Measurements from ENCODE around the gene PDE11A. TPM values are rescaled to one million over a fixed set of nuclear protein-coding genes. Genes with fewer than 3 reads are reported as not detected.

Gene PDE11A
- total and polyA plus RNA-seq, 8 donors: under 0.01 to 0.87 (median 0.40) TPM; not detected in 2

DNA sequence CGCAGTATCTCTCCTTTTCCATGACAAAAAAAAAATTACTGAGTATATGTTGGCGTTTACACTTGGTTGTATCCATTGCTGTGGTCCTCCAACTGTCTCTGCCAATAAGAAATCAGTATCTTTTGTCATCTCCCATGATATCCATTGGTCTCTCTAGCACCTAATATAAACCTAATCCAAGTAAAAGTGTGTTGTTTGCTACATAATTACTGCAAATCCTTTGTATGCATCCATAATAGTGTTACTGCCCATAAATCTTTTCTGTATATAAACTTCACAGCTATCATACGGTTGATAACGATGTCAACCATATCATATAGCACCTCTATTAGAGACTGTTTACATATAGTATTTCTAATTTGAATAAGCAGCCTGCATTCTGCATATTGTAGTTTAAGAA is 453.1 kb downstream of the PDE11A start:
- H3K27ac ChIP-seq: peak overlapping the region in 2 of 5 donors; percentile 96 to 98
- intact Hi-C loops (cut with DNase I; ENCODE audit: low total_unique reads): no loop called here
- H3K4me3 ChIP-seq: peak overlapping the region in 3 of 4 donors; percentile 75 to 89 (median 79)
- DNase-seq: no peak
- no peaks in the 10 kb centered on the region for H3K27me3 ChIP-seq
- peaks cover 0 to 13% (median 9%) of the 10 kb centered on the region in 4 donors for H3K4me1 ChIP-seq
- TF ChIP-seq EP300 (IDR thresholded peaks at IDR 0.05): no peak
- no peak for TF ChIP-seq POLR2A (IDR thresholded peaks at IDR 0.05)
- TF ChIP-seq, protein P1, sequence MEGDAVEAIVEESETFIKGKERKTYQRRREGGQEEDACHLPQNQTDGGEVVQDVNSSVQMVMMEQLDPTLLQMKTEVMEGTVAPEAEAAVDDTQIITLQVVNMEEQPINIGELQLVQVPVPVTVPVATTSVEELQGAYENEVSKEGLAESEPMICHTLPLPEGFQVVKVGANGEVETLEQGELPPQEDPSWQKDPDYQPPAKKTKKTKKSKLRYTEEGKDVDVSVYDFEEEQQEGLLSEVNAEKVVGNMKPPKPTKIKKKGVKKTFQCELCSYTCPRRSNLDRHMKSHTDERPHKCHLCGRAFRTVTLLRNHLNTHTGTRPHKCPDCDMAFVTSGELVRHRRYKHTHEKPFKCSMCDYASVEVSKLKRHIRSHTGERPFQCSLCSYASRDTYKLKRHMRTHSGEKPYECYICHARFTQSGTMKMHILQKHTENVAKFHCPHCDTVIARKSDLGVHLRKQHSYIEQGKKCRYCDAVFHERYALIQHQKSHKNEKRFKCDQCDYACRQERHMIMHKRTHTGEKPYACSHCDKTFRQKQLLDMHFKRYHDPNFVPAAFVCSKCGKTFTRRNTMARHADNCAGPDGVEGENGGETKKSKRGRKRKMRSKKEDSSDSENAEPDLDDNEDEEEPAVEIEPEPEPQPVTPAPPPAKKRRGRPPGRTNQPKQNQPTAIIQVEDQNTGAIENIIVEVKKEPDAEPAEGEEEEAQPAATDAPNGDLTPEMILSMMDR (IDR thresholded peaks at IDR 0.05): no peak
- no peak for TF ChIP-seq POLR2AphosphoS5 (IDR thresholded peaks at IDR 0.05)
- H3K9me3 ChIP-seq: no peaks in the 10 kb centered on the region
- 77 to 89% (median 85%) methylated on average over 4 of the region's 4 CpGs for WGBS, 5 donors
- no peaks in the 10 kb centered on the region for H3K36me3 ChIP-seq

DNA sequence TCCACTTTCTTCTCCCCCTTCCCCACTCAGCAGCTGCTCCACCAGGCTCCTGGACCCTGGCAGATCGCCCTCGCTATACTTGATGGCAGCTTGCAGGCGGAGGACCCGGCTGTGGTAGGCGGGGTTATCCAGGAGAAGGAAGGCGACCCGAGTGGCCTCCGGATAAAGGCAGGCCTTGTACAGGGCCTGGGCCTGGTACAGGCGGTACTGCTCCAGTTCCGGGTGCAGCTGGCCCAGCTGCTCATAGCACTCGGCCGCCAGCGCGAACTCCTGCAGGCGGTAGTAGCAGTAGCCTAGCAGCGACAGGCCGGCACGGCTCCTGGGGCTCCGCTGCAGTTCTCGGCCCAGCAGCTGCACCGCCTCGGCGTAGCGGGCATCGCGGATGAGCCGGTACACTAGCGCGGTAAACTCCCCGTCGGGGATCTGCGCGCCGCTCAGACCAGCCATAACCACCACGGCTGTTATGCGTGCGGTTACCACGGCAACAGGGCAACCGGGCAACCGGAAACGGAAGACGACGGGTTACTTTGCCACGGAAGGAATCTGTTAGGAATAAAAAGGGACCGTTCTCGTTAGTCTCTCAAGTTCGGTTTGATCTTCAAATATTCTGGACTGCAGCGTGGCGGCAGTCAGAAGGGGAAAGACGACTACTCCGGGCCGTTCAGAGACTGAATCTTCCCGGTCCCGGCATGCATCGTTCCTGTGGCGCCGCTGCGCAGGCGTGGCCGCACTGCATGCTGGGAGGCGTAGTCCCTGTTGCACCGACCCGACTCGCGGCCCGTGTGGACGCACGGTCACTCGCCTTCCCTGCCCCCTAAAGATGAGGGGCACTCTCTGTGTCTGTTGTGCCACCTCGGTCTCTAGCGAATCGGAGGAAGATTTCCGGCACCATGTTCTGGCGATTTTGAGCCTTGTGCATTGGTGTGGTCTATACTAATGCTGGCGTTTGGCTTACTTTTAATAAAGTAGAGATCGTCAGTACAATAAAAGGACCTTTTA is 454.0 kb downstream of the PDE11A start:
- H3K27ac ChIP-seq: peak overlapping the region; percentile 95 to 98 (median 96)
- intact Hi-C loops (cut with DNase I; ENCODE audit: low total_unique reads): no loop called here
- H3K9me3 ChIP-seq: no peaks in the 10 kb centered on the region
- H3K36me3 ChIP-seq: no peaks in the 10 kb centered on the region
- peaks cover 0 to 13% (median 9%) of the 10 kb centered on the region in 4 donors for H3K4me1 ChIP-seq
- WGBS, 5 donors: 1 to 5% (median 3%) methylated on average over 30 to 76 of the region's 76 CpGs
- DNase-seq: peak; percentile 93 to 97
- TF ChIP-seq EP300 (IDR thresholded peaks at IDR 0.05) (no peak), POLR2AphosphoS5 (IDR thresholded peaks at IDR 0.05) (peak; percentile 44 to 67 (median 62)), POLR2A (IDR thresholded peaks at IDR 0.05) (no peak)
- TF ChIP-seq, protein P1 (IDR thresholded peaks at IDR 0.05): peak in 1 of 7 experiments; percentile 28
- H3K4me3 ChIP-seq: peak overlapping the region; percentile 73 to 89 (median 77)
- no peaks in the 10 kb centered on the region for H3K27me3 ChIP-seq

DNA sequence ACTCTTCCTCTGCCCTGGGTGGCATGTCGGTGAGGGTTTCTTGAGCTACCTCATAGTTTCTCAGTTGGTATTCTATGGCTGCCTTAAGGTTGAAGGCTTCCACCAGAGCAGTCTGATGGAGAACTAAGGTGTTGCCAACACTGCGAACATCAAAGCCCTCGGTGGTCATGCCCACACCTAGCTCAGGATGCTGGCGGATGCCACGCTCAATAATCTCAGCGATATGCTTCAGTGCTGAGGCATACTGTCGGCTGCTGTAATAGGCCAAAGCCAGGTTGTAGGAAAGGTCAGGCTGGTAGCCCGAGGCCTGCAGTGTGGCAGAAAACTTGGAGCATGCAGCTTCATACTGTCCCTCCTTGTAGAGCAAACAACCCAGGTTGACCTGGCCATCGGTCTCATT is 454.7 kb downstream of the PDE11A start:
- Histone ChIP-seq H3K27me3 (no peaks in the 10 kb centered on the region), H3K27ac (peak overlapping the region; percentile 95 to 98 (median 96)), H3K4me1 (peaks cover 0 to 13% (median 9%) of the 10 kb centered on the region in 4 donors), H3K9me3 (no peaks in the 10 kb centered on the region), H3K36me3 (no peaks in the 10 kb centered on the region), H3K4me3 (peak overlapping the region; percentile 73 to 89 (median 77))
- TF ChIP-seq EP300 (IDR thresholded peaks at IDR 0.05): no peak
- TF ChIP-seq POLR2A (IDR thresholded peaks at IDR 0.05): no peak
- no peak for DNase-seq
- 89 to 93% (median 91%) methylated on average over 9 of the region's 9 CpGs; no CpG with 5 or more reads in 1 of the 5 donors for WGBS, 5 donors
- intact Hi-C loops (cut with DNase I; ENCODE audit: low total_unique reads): no loop called here

DNA sequence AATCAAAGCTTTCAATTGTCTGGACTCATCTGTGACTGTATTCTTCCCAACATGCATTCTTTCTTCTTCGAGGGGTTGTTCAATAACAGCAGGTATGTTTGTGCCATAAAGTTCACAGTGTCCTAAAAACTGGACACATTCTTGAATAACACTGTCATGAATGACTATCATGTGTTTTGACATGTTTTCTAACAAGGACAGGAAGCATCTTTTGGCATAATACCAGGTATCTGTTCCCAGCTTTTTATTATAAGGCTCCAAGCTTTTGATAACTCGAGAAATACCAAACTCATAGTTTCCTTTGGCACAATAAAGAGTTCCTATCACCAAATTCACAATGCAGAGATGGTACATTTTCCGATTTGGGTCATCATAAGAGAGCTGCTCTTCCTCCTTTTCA is 455.8 kb downstream of the PDE11A start:
- TF ChIP-seq, protein P1 (IDR thresholded peaks at IDR 0.05): no peak
- no peak for TF ChIP-seq POLR2A (IDR thresholded peaks at IDR 0.05)
- no peak for TF ChIP-seq EP300 (IDR thresholded peaks at IDR 0.05)
- TF ChIP-seq POLR2AphosphoS5 (IDR thresholded peaks at IDR 0.05): no peak
- Histone ChIP-seq H3K9me3 (no peaks in the 10 kb centered on the region), H3K27me3 (no peaks in the 10 kb centered on the region), H3K4me1 (peaks cover 0 to 13% (median 9%) of the 10 kb centered on the region in 4 donors), H3K27ac (no peak overlapping the region), H3K36me3 (no peaks in the 10 kb centered on the region), H3K4me3 (no peak overlapping the region)
- no peak for DNase-seq
- intact Hi-C loops (cut with DNase I; ENCODE audit: low total_unique reads): no loop called here
- 63 to 94% (median 83%) methylated on average over 2 to 3 of the region's 3 CpGs for WGBS, 5 donors
